Right kidney (tissue), 1 donor: ENCODE data around the gene DISC1.
"Not testable (repeated sequence)": the region's sequence is repeated elsewhere in the genome, so short reads cannot be mapped to it uniquely, and the experiment has no call there.

Experiments
- DNase-seq: peaks from one replicate; pipeline ENCODE4 v3.0.0-alpha.2; 2016

The DISC1 gene

GRCh38 chr1:231668826-231669225 is 42.2 kb downstream of the DISC1 start:
- no peak for DNase-seq

- DNase-seq: not testable (repeated sequence)
These were observed 43.5 kb downstream of the DISC1 start for GRCh38 chr1:231669864-231670621.

DNA sequence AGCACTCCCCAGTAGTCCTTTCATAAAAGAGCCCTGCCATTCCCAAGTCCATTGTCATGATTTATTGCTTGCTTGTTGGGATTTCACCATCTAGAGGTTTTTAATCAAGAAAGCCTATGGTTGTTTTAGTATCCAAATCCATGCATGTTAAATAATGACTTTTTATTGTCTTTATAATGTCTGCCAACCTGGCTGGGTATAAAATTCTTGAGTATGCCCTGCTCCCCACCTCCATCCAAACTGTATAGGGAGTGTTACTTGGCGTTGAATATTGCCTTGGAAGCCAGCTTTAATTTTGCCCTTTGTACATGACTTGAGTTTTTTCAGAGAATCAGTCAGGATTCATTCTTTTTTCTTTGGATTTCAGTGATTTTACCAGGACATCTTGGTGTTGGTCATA is 44.2 kb downstream of the DISC1 start:
- DNase-seq: no peak

DNA sequence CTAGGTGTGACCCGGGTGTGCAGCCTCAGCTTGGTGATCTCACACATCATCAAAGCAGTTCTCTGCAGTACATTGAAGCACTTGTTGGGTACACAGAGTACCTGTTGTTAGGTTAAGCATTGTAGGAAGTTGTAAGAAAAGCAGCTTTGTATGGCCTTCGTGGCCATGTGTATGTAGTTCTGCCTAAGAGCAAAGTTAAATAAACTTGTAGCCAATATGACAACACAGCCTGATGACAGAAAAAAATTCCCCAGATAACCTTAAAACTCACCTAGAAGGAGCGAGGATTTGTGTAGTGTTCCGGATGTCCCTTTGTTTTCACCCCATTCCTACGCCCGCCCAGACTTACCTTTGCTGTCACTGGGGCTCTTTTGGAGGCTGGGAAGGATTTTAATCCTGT is 48.0 kb downstream of the DISC1 start:
- DNase-seq: no peak

- DNase-seq: no peak
These were observed 49.9 kb downstream of the DISC1 start for GRCh38 chr1:231676487-231676886.

GRCh38 chr1:231677442-231677841 is 50.9 kb downstream of the DISC1 start:
- DNase-seq: no peak

- DNase-seq: no peak
These were observed 51.4 kb downstream of the DISC1 start for GRCh38 chr1:231678011-231678432.

- no peak for DNase-seq
These were observed 52.5 kb downstream of the DISC1 start for GRCh38 chr1:231679109-231679508.

DNA sequence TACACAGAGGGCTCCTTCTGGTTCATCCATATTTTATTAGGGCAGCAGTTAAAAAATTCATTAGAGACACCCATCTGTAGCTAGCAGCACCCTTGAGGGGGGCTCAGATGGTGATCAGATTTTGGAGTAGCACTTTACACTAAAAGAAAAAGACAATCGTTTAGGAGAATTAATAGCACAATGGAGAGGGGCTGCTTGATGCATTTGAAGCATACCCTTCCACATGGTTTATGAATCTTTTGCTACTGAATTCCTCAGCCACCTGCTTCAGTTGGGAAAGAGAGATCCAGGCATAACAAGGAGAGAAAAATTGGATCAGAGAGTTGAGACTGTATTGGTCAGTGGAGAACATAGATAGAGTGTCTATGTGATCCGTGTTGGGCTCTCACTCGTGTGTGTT is 54.4 kb downstream of the DISC1 start:
- DNase-seq: no peak

- DNase-seq: no peak
These were observed 56.2 kb downstream of the DISC1 start for GRCh38 chr1:231682779-231683178.

DNA sequence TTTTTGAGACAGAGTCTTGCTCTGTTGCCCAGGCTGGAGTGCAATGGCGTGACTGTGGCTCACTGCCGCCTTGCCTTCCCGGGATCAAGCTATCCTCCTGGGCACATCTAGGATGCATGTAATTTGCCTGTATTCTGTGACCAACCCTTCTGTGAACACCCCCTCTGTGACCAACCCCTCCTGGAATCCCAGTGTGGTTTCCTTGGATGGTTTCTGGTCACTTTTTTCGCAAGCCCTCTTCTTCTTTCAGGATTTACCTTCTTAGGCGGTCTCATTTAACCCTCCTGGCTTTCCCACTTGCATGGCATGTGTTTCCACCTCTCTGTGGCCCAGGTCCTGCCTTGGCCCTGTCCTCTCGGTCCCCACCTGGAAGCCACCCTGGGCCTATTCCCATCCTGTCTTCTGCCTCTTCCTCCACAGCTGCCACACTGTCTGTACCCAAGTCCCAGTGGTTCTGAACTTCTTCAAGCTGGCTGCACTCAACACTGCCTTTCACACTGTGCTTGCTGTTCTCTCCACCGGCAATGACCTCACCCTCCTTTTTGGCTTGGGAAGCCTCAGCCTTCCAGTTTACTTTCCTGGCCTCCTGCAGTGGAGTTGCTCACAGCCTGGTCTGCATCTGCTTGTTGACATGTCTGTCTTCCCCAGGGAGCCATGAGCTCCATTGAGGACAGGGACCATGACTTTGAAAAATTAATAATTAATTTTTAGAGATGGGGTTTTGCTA is 57.0 kb downstream of the DISC1 start:
- no peak for DNase-seq

DNA sequence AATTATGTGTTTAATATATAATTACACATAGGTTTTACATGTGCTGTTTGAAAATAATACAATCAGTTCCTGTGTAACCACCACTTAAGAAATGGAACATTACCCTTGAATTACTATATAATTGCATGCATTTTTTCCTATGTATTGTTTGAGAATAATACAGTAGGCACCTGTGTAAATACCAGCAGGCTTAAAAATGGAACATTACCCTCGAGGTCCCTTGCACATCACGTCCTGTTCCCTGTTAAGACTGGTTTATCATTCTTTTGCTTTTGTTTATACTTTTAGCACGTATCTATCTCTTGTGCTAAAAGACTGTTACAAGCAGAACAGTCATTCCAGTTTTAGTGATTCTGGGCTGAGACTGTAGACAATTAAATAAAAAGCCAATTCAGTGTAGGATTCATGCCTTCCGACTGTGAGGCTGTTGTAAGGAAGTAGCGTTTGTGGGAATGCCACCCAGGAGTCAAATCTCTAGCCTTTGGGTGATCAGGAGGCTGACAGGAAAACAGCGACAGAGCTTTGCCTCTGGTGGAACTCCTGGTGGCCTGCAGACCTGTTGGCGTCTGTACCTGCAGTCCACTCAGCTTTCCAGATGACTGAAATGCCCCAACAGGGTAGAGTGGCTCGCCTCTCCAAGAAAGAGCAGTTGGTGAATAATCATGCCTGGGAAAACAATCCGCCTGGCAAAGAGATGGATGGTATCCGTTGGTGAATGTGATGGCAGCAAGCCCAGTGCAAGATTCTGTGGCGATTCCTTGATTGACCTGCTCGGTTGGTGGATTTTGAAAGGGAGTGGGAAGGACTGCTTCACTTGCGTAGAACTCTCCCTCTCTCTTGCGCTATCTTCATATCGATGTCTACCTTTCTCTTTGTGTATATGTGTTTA is 58.0 kb downstream of the DISC1 start:
- DNase-seq: no peak

DNA sequence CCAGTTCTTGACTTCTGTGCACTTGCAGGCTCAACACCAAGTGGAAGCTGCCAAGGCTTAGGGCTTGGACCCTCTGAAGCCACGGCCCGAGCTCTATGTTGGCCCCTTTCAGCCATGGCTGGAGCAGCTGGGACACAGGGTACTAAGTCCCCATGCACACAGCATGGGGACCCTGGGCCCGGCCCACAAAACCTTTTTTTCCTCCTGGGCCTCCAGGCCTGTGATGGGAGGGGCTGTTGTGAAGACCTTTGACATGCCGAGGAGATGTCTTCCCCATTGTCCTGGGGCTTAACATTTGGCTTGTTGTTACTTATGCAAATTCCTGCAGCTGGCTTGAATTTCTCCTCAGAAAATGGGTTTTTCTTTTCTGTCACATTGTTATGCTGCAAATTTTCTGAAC is 59.8 kb downstream of the DISC1 start:
- DNase-seq: no peak

GRCh38 chr1:231688989-231689388 is 62.4 kb downstream of the DISC1 start:
- no peak for DNase-seq

DNA sequence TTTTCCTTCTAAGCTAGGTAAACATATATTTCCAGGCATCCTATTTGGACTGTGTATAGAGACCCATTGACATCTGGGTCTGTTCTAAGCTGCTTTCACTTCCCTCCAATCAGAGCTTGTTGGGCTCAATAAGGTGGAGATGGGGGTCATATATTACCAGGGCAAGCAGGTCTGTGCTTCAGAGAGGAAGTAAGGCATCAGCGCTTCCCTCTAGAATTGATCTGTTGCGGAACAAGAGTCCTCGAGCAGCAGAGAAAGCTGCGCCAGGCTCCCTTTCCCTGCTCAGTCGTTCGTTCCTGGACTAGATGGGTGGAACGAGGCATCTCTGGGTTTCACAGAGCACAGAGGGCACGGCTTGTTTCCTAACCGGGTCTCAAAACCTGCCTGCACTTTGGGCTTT is 63.5 kb downstream of the DISC1 start:
- no peak for DNase-seq

DNA sequence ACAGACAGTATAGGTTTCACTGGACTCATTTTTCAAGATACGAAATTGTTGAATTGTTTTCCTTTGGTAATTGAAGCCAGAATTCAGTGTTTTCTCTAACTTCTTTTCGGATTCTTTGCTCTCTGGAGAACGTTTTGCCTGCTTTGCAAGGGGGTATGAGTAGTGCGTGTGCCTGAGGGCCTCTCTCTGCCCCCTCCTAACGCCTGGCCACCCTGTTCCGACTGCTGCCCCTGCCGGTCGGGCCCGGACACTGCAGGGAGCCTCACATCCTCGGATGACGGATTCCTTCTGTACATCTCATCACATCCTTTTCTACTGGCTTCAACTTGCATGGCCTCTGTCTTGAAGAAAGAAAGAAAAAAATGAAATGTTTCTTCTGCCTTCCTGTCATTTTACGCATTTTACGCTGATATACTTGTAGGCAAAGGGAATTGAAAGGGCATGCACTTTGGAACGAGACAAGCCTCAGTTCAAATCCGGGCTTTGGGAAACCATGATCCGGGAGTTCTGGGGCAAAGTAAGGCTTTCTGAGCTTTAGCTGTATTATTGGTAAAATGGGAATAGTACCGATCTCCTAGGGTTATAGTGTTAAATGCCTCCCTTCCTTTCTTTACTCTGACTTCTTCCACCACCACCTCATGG is 65.1 kb downstream of the DISC1 start:
- no peak for DNase-seq

GRCh38 chr1:231693361-231694074 is 66.9 kb downstream of the DISC1 start:
- DNase-seq: no peak

- DNase-seq: no peak
These were observed 67.5 kb downstream of the DISC1 start for GRCh38 chr1:231694075-231694431.

- no peak for DNase-seq
These were observed 68.0 kb downstream of the DISC1 start for GRCh38 chr1:231694465-231695077.

DNA sequence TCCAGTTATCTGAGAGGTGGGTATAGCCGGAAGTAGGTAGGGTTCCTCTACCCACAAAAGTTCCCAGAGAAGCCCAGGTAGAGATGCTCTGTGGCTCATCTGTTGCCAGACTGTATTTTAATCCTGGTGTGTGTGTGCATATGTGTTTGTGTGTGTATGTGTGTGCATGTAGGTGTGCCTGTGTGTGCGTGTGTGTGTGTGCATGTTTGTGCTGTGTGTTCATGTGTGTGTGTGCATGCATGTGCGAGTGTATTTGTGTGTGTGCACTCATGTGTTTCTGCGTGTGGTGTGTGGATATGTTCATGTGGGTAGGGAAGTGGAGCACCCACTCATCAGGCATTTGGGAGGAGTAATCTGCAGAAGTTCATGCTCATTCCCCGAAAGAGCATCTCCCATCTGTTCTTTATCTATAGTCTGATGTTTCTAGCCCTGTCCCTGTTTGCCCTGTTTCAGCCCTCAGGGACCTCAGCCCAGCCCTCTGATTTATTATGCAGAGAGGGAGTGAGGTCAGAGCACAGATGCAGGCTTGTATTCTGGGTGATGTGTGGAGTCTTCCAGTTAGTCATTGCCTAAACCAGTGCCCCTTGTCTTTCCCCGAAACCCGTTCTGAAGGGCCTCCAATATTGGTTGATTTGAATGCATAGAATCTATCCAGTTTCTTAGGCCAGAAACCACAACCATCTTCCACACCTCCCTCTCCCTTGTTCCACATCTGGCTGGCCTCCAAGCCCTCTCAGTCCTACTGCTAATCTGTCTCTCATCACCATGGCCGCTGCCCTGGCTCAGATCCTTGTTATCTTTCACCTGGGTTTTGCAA is 69.1 kb downstream of the DISC1 start:
- no peak for DNase-seq

DNA sequence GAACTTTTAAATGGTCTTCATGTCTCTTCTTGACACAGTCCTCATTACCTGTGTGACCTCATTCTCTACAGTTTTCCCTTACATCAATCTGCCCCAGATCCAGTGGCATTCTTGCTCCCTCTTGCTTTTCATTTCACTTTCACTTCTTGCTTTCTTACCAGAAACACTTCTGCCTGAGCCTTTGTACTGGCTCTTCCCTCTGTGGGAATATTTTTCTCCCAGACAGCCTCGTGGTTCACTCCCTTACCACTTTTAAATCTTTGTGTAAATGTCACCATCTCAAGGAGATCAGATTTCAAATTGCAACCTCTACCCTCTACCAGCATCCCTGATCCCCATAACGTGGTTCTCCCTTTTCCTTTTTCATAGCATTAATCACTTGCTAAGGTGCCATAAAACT is 73.2 kb downstream of the DISC1 start:
- no peak for DNase-seq
